H1 (cell line): ENCODE measurements around the gene C3orf18. TPM values are rescaled to one million over a fixed set of nuclear protein-coding genes. Genes with fewer than 3 reads are reported as not detected.

Experiments
- CTCF ChIA-PET: fragments of 300-600 bp; sonication (Branson Sonifier 250); formaldehyde crosslinking; loops from one replicate; lab custom pipeline; 2021; ENCODE audit not compliant: partially characterized antibody; lab: Charles Lee
- POLR2A ChIA-PET: fragments of 300-600 bp; sonication (Branson Sonifier 250); formaldehyde crosslinking; loops from one replicate; lab custom pipeline; 2021; ENCODE audit warnings: inconsistent platforms; ENCODE audit not compliant: partially characterized antibody; lab: Charles Lee
- DNase-seq, 2 experiments: peaks; one replicate each; pipeline versions ENCODE4 v3.0.0 to v3.0.0-alpha.2; 2010 to 2022; ENCODE audit warnings: low spot score in 2 of 2, low read depth in 1 of 2, mixed read lengths in 1 of 2
- FAIRE-seq: peaks from 2 replicates; lab custom pipeline; 2011; peaks lifted over from hg19 to GRCh38; lab: Jason Lieb, UNC
- H2AFZ ChIP-seq: 2 replicates; pipeline ENCODE4 v1.8.1; 2012; ENCODE audit warnings: low read length, inconsistent platforms
- H2AK5ac ChIP-seq: 2 replicates; pipeline ENCODE4 v1.6.1; 2013; ENCODE audit warnings: low read depth, low read length
- H2BK120ac ChIP-seq: replicated peaks from 2 replicates; pipeline ENCODE3; 2013; ENCODE audit warnings: low read depth, low read length, inconsistent platforms
- H2BK12ac ChIP-seq: 2 replicates; pipeline ENCODE4 v1.6.1; 2013; ENCODE audit warnings: low read depth, low read length
- H2BK15ac ChIP-seq: 2 replicates; pipeline ENCODE4 v1.6.1; 2013; ENCODE audit warnings: low read length
- H2BK20ac ChIP-seq: 2 replicates; pipeline ENCODE4 v1.6.1; 2013; ENCODE audit warnings: low read length
- H2BK5ac ChIP-seq: 2 replicates; pipeline ENCODE4 v1.6.1; 2013; ENCODE audit warnings: low read depth, low read length
- H3K14ac ChIP-seq: 2 replicates; pipeline ENCODE4 v1.6.1; 2013; ENCODE audit warnings: inconsistent platforms; ENCODE audit not compliant: insufficient read length
- H3K18ac ChIP-seq: 2 replicates; pipeline ENCODE4 v1.6.1; 2013; ENCODE audit warnings: low read length; ENCODE audit errors: extremely low read depth
- H3K23ac ChIP-seq: 2 replicates; pipeline ENCODE4 v1.6.1; 2013; ENCODE audit warnings: inconsistent platforms; ENCODE audit not compliant: insufficient read length
- H3K23me2 ChIP-seq: 2 replicates; pipeline ENCODE4 v1.6.1; 2013; ENCODE audit warnings: low read depth, low read length
- H3K27ac ChIP-seq: 2 replicates; pipeline ENCODE4 v1.6.1; 2011; ENCODE audit warnings: low read depth, low read length, inconsistent platforms
- H3K27me3 ChIP-seq, 4 experiments: replicated peaks in 1 of 4; 1 replicate in 1 of 4; 2 replicates in 3 of 4; pipeline versions ENCODE4 v1.6.1 to v1.8.1; 2011 to 2013; ENCODE audit warnings: low read length in 3 of 4, mild to moderate bottlenecking in 3 of 4, inconsistent platforms in 2 of 4, mixed read lengths in 2 of 4, moderate library complexity in 1 of 4; ENCODE audit not compliant: control insufficient read depth in 3 of 4, insufficient read depth in 3 of 4; ENCODE audit errors: extremely low read depth in 1 of 4
- H3K36me3 ChIP-seq, 4 experiments: 2 replicates each; pipeline versions ENCODE4 v1.6.1 to v1.8.1; 2011 to 2013; ENCODE audit warnings: mild to moderate bottlenecking in 4 of 4, low read length in 3 of 4, moderate library complexity in 2 of 4, control low read depth in 1 of 4, inconsistent platforms in 1 of 4; ENCODE audit not compliant: insufficient read depth in 4 of 4, control insufficient read depth in 2 of 4
- H3K4ac ChIP-seq: replicated peaks from 2 replicates; pipeline ENCODE3; 2013; ENCODE audit warnings: low read length, low read depth, mixed read lengths, inconsistent platforms; ENCODE audit not compliant: insufficient read length
- H3K4me1 ChIP-seq, 4 experiments: replicated peaks in 1 of 4; 1 replicate in 1 of 4; 2 replicates in 3 of 4; pipeline versions ENCODE4 v1.6.1 to v1.8.1; 2011 to 2013; ENCODE audit warnings: low read length in 3 of 4, inconsistent platforms in 2 of 4, mixed read lengths in 1 of 4; ENCODE audit not compliant: insufficient read depth in 4 of 4, control insufficient read depth in 3 of 4
- H3K4me2 ChIP-seq, 2 experiments: 2 replicates each; pipeline versions ENCODE4 v1.6.1 to v1.8.1; 2011 to 2013; ENCODE audit warnings: low read depth in 2 of 2, low read length in 2 of 2, control low read depth in 1 of 2, inconsistent platforms in 1 of 2, mild to moderate bottlenecking in 1 of 2; ENCODE audit not compliant: insufficient read depth in 1 of 2
- H3K4me3 ChIP-seq, 4 experiments: fragments of 200-600, 300-600 bp in 1 of 4; sonication (generic), shearing (Covaris generic), sonication (Bioruptor Twin) in 1 of 4; 2 replicates each; pipeline versions ENCODE4 v1.5.1 to v1.8.1; 2011 to 2016; ENCODE audit warnings: low read length in 4 of 4, low read depth in 3 of 4, control low read depth in 2 of 4, inconsistent platforms in 2 of 4, mild to moderate bottlenecking in 2 of 4, mixed read lengths in 1 of 4, moderate library complexity in 1 of 4; ENCODE audit not compliant: insufficient read depth in 2 of 4; ENCODE audit errors: extremely low read depth in 1 of 4
- H3K56ac ChIP-seq: replicated peaks from 2 replicates; pipeline ENCODE3; 2013; ENCODE audit warnings: low read depth, mild to moderate bottlenecking, mixed read lengths, low read length, inconsistent platforms; ENCODE audit not compliant: insufficient read length
- H3K79me1 ChIP-seq: 2 replicates; pipeline ENCODE4 v1.6.1; 2013; ENCODE audit warnings: low read depth, low read length, control low read depth
- H3K79me2 ChIP-seq, 2 experiments: 2 replicates each; pipeline versions ENCODE4 v1.6.1 to v1.8.1; 2012 to 2013; ENCODE audit warnings: low read length in 2 of 2, mild to moderate bottlenecking in 2 of 2, inconsistent platforms in 1 of 2; ENCODE audit not compliant: insufficient read depth in 2 of 2, control insufficient read depth in 1 of 2
- H3K9ac ChIP-seq, 4 experiments: replicated peaks in 1 of 4; 1 replicate in 1 of 4; 2 replicates in 3 of 4; pipeline versions ENCODE4 v1.6.1 to v1.8.1; 2011 to 2013; ENCODE audit warnings: low read depth in 3 of 4, low read length in 3 of 4, control low read depth in 2 of 4, mild to moderate bottlenecking in 2 of 4, moderate library complexity in 2 of 4, inconsistent platforms in 1 of 4; ENCODE audit errors: extremely low read depth in 1 of 4
- H3K9me3 ChIP-seq, 2 experiments: 2 replicates each; pipeline versions ENCODE4 v1.6.1 to v1.8.1; 2012 to 2013; ENCODE audit warnings: mild to moderate bottlenecking in 2 of 2, moderate library complexity in 2 of 2, control low read depth in 1 of 2, inconsistent platforms in 1 of 2, low read depth in 1 of 2, low read length in 1 of 2, mixed read lengths in 1 of 2; ENCODE audit not compliant: insufficient read depth in 2 of 2
- H4K20me1 ChIP-seq, 2 experiments: replicated peaks in 1 of 2; 2 replicates each; pipeline versions ENCODE3 to v1.8.1; 2011 to 2013; ENCODE audit warnings: inconsistent platforms in 2 of 2, low read length in 2 of 2, mild to moderate bottlenecking in 1 of 2; ENCODE audit not compliant: insufficient read depth in 2 of 2, control insufficient read depth in 1 of 2
- H4K5ac ChIP-seq: 2 replicates; pipeline ENCODE4 v1.6.1; 2013; ENCODE audit warnings: low read length, low read depth, mixed read lengths, inconsistent platforms; ENCODE audit not compliant: insufficient read length
- H4K8ac ChIP-seq: 2 replicates; pipeline ENCODE4 v1.8.0; 2013; ENCODE audit warnings: mild to moderate bottlenecking, moderate library complexity, low read length, inconsistent platforms; ENCODE audit not compliant: insufficient read depth; ENCODE audit errors: extremely low read depth
- H4K91ac ChIP-seq: replicated peaks from 2 replicates; pipeline ENCODE3; 2013; ENCODE audit warnings: low read length, mixed read lengths, inconsistent platforms; ENCODE audit not compliant: insufficient read length
- CBX5 ChIP-seq: fragments of 300-800, 300-1000 bp; sonication (generic); IDR thresholded peaks from 2 replicates; pipeline ENCODE4 v1.7.1; 2016; ENCODE audit warnings: antibody characterized with exemption, low read length, low read depth
- CBX8 ChIP-seq: fragments of 300-800, 300-1000 bp; sonication (generic); IDR thresholded peaks from 2 replicates; pipeline ENCODE4 v1.7.1; 2016; ENCODE audit warnings: low read depth, low read length, borderline replicate concordance
- CREB1 ChIP-seq: IDR thresholded peaks from 2 replicates; pipeline ENCODE4 v1.6.1; 2012; ENCODE audit warnings: inconsistent platforms
- HDAC2 ChIP-seq, 2 experiments: fragments of 300-600 bp in 1 of 2; sonication (generic) in 1 of 2; IDR thresholded peaks; 2 replicates each; pipeline ENCODE4 v1.6.1; 2011 to 2012; ENCODE audit warnings: low read depth in 2 of 2, low read length in 2 of 2, mild to moderate bottlenecking in 2 of 2, moderate library complexity in 2 of 2, borderline replicate concordance in 1 of 2, inconsistent platforms in 1 of 2
- HDAC6 ChIP-seq: IDR thresholded peaks from one replicate; pipeline ENCODE4 v1.7.1; 2012; ENCODE audit warnings: low read depth, mild to moderate bottlenecking, inconsistent platforms, low read length, moderate library complexity
- KDM1A ChIP-seq: fragments of 200-600, 300-600 bp; sonication (generic); IDR thresholded peaks from 2 replicates; pipeline ENCODE4 v1.7.1; 2016; ENCODE audit warnings: mild to moderate bottlenecking, low read length, borderline replicate concordance
- NRF1 ChIP-seq: IDR thresholded peaks from 2 replicates; pipeline ENCODE4 v1.6.1; 2011; ENCODE audit warnings: mild to moderate bottlenecking, low read depth, low read length, improper control_type of control experiment
- POU5F1 ChIP-seq: IDR thresholded peaks from 2 replicates; pipeline ENCODE4 v1.6.1; 2011; ENCODE audit warnings: low read depth, mild to moderate bottlenecking, low read length, moderate library complexity
- SAP30 ChIP-seq: fragments of 300-600 bp; sonication (generic); IDR thresholded peaks from 2 replicates; pipeline ENCODE4 v1.7.1; 2012; ENCODE audit warnings: low read length, moderate library complexity, mild to moderate bottlenecking, inconsistent platforms; ENCODE audit not compliant: insufficient read depth, insufficient replicate concordance
- SP1 ChIP-seq: IDR thresholded peaks from 2 replicates; pipeline ENCODE4 v1.6.1; 2011; ENCODE audit warnings: low read depth, low read length
- SP2 ChIP-seq: IDR thresholded peaks from 2 replicates; pipeline ENCODE4 v1.6.1; 2012; ENCODE audit warnings: mild to moderate bottlenecking, low read length, inconsistent platforms
- SRF ChIP-seq: IDR thresholded peaks from 2 replicates; pipeline ENCODE4 v1.6.1; 2011; ENCODE audit warnings: mild to moderate bottlenecking, low read depth, low read length, moderate library complexity
- TEAD4 ChIP-seq: IDR thresholded peaks from 2 replicates; pipeline ENCODE4 v1.6.1; 2012; ENCODE audit warnings: low read depth, low read length, inconsistent platforms, mixed read lengths
- YY1 ChIP-seq: IDR thresholded peaks from 2 replicates; pipeline ENCODE4 v1.6.1; 2011; ENCODE audit warnings: low read depth, mild to moderate bottlenecking, low read length
- ZNF274 ChIP-seq: IDR thresholded peaks from 2 replicates; pipeline ENCODE4 v1.7.0; 2012; ENCODE audit warnings: low read length, borderline replicate concordance; ENCODE audit errors: extremely low read depth
- WGBS, 2 experiments: shearing (Covaris generic) in 1 of 2; methylation state at CpG; one replicate each; pipeline versions ENCODE4 v1.1.6 to v1.1.7; 2013 to 2015; ENCODE audit warnings: low lambda C conversion rate in 2 of 2, mixed read lengths in 2 of 2, inconsistent platforms in 1 of 2, low coverage in 1 of 2, missing lambda C conversion rate in 1 of 2; ENCODE audit not compliant: insufficient replicate concordance in 2 of 2, insufficient coverage in 1 of 2, insufficient read length in 1 of 2; ENCODE audit errors: extremely low coverage in 1 of 2, missing lambda C conversion rate in 1 of 2; 5-methylcytosine and 5-hydroxymethylcytosine counted together
- polyA plus RNA-seq, 7 experiments: library from polyadenylated mRNA; depleted of rRNA in 3 of 7; stranded (reverse) in 5 of 7; unstranded in 2 of 7; fragments of >200 nt in 5 of 7; fragments of 200-250 nt in 2 of 7; gene quantifications; 1 replicate in 5 of 7; 2 replicates in 1 of 7; 4 replicates in 1 of 7; pipeline versions ENCODE4 v1.2.1 to v1.2.3, GENCODE V29; 2011 to 2013; ENCODE audit warnings: missing spikeins in 2 of 7, mixed read lengths in 2 of 7
- total RNA-seq: library from RNA; stranded (reverse); fragmentation: NEBNext Ultra II Directional; extraction: Animal tissue kit (Norgen Biotek cat#: 25700); gene quantifications from 2 replicates; pipeline ENCODE4 v1.2.1, GENCODE V29; 2021

C3orf18 gene
- total and polyA plus RNA-seq, 2 of the 8 experiments (the other 6 are each of a cell fraction or from before 2014, with no cell fraction given), result 7.5 to 15.0 TPM

DNA sequence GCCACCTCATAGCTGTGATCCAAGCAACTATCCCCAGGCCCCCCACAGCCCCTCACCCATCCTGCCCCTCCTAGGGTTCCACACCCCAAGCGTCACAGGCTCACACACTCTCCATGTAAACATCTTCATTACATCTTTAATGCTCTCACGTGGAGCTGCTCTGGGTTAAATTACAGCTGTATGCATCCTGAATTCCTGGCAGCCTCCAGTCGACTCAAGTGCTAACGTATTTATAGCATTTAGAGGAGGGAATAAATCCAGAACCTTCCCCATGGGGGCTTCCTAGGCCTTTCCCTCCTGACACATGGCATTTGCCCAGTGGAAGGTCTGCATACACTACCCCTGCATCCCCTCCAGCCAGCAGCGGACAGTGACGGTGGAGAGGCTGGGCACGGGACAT, 9.6 kb downstream of the C3orf18 start:
- 79% methylated on average over 7 of the region's 7 CpGs; no CpG with 5 or more reads in 1 of the 2 experiments for WGBS, 2 experiments
- Histone ChIP-seq H2BK12ac (no peak overlapping the region), H3K23ac (no peak overlapping the region), H2BK15ac (no peak overlapping the region), H3K27me3 (peaks cover 0 to 3% (median 0%) of the 10 kb centered on the region in 4 experiments; a peak in 2 of 7 replicates), H3K4me1 (peaks cover 0 to 3% (median 0%) of the 10 kb centered on the region in 4 experiments; a peak in 3 of 7 replicates), H3K4ac (no peak overlapping the region), H2BK5ac (no peak overlapping the region), H4K20me1 (no peaks in the 10 kb centered on the region), H4K8ac (no peak overlapping the region), H3K36me3 (no peaks in the 10 kb centered on the region), H4K91ac (no peak overlapping the region), H3K9ac (no peak overlapping the region), H2BK120ac (no peak overlapping the region), H2BK20ac (no peak overlapping the region), H3K18ac (no peak overlapping the region), H3K27ac (no peak overlapping the region), H3K56ac (no peak overlapping the region), H3K4me2 (no peak overlapping the region), H3K9me3 (no peaks in the 10 kb centered on the region), H3K23me2 (no peaks in the 10 kb centered on the region), H2AK5ac (no peak overlapping the region), H2AFZ (no peak overlapping the region), H3K79me2 (no peaks in the 10 kb centered on the region), H3K79me1 (no peaks in the 10 kb centered on the region), H4K5ac (no peak overlapping the region), H3K4me3 (no peak overlapping the region), H3K14ac (no peak overlapping the region)
- TF ChIP-seq HDAC2 (IDR thresholded peaks at IDR 0.05; ENCODE audit: borderline replicate concordance in 1 of 2, low read depth in 2 of 2, low read length in 2 of 2) (no peak), YY1 (no peak), SP2 (no peak), NRF1 (no peak), ZNF274 (no peak), SAP30 (no peak), POU5F1 (no peak), CBX8 (no peak), SP1 (no peak), TEAD4 (no peak), SRF (no peak), CBX5 (no peak), HDAC6 (no peak), CREB1 (no peak), KDM1A (no peak)
- POLR2A ChIA-PET, result interaction anchor here (0.8 kb wide), 1 partner anchor 86 kb away, joined by 3 read pairs; no protein-coding TSS in a partner anchor
- FAIRE-seq (no peak), DNase-seq (no peak)
- CTCF ChIA-PET, result interaction anchor here (0.6 to 46.5 kb wide), 11 partner anchors 9 to 273 kb away, joined by 3 to 863 read pairs (median 4); partner anchors contain the start of genes C3orf18, CISH, CYB561D2 and HEMK1
